HL-60 (cell line): Measurements from ENCODE around the gene RPL10.

Source experiments
- DNase-seq, 2 experiments: peaks; one replicate each; pipeline ENCODE4 v3.0.0-alpha.2; 2010 to 2020; ENCODE audit warnings: low read depth in 1 of 2, low spot score in 1 of 2
- H3K27ac ChIP-seq: fragments of 250-450 bp; sonication (Bioruptor Pico); replicated peaks from 2 replicates; pipeline ENCODE4 v1.5.1; 2020; ENCODE audit warnings: mild to moderate bottlenecking, moderate library complexity
- H3K27me3 ChIP-seq: fragments of 250-450 bp; sonication (Bioruptor Pico); 2 replicates; pipeline ENCODE4 v1.5.1; 2021; ENCODE audit warnings: mild to moderate bottlenecking, moderate library complexity; ENCODE audit not compliant: insufficient read depth, poor library complexity, severe bottlenecking
- H3K4me3 ChIP-seq: replicated peaks from 2 replicates; pipeline ENCODE4 v1.5.1; 2011; ENCODE audit warnings: mild to moderate bottlenecking, control low read depth, low read length; ENCODE audit not compliant: insufficient read depth
- CTCF ChIP-seq: IDR thresholded peaks from one replicate; pipeline ENCODE4 v1.5.1; 2011; ENCODE audit warnings: low read length, control low read depth, inconsistent platforms; ENCODE audit not compliant: insufficient read depth
- GABPA ChIP-seq: IDR thresholded peaks from 2 replicates; pipeline ENCODE4 v1.6.1; 2012; ENCODE audit warnings: low read depth
- POLR2AphosphoS5 ChIP-seq: IDR thresholded peaks from 2 replicates; pipeline ENCODE4 v1.6.1; 2012; ENCODE audit warnings: low read depth
- REST ChIP-seq: IDR thresholded peaks from 2 replicates; pipeline ENCODE4 v1.6.1; 2012; ENCODE audit warnings: low read depth; ENCODE audit not compliant: insufficient replicate concordance
- SPI1 ChIP-seq: IDR thresholded peaks from 2 replicates; pipeline ENCODE4 v1.6.1; 2012; ENCODE audit warnings: low read depth, mild to moderate bottlenecking, borderline replicate concordance

The RPL10 gene

GRCh38 chrX:154431341-154431740 lies 33.2 kb downstream of the RPL10 start:
- peak; percentile 68; the same call in 1 of the 2 replicates for TF ChIP-seq SPI1
- TF ChIP-seq POLR2AphosphoS5: no peak
- TF ChIP-seq GABPA: no peak
- no peak for TF ChIP-seq REST
- peak; percentile 72 to 74 for DNase-seq
- Histone ChIP-seq H3K27me3 (no peaks in the 10 kb centered on the region), H3K27ac (peak overlapping the region; percentile 76), H3K4me3 (peak overlapping the region; percentile 25; the same call in 1 of the 2 replicates)

GRCh38 chrX:154432210-154432609 lies 34.0 kb downstream of the RPL10 start:
- H3K4me3 ChIP-seq: no peak overlapping the region
- no peak for DNase-seq
- peak overlapping the region; percentile 76 for H3K27ac ChIP-seq
- TF ChIP-seq GABPA: no peak
- TF ChIP-seq SPI1: no peak
- no peak for TF ChIP-seq POLR2AphosphoS5
- no peak for TF ChIP-seq REST
- TF ChIP-seq CTCF: no peak
- no peaks in the 10 kb centered on the region for H3K27me3 ChIP-seq

GRCh38 chrX:154433605-154434004 lies 35.4 kb downstream of the RPL10 start:
- TF ChIP-seq CTCF: no peak
- TF ChIP-seq SPI1: no peak
- no peak for TF ChIP-seq POLR2AphosphoS5
- no peak for TF ChIP-seq GABPA
- TF ChIP-seq REST: no peak
- no peak for DNase-seq
- H3K27me3 ChIP-seq: no peaks in the 10 kb centered on the region
- H3K27ac ChIP-seq: no peak overlapping the region
- no peak overlapping the region for H3K4me3 ChIP-seq
